NB4 (cell line): ENCODE measurements around the gene EOLA1.
"Not testable (repeated sequence)": the region's sequence is repeated elsewhere in the genome, so short reads cannot be mapped to it uniquely, and the experiment has no call there.

Source experiments
- DNase-seq: peaks from one replicate; pipeline ENCODE4 v3.0.0; 2010; ENCODE audit warnings: low read depth
- H3K4me3 ChIP-seq: one replicate; pipeline ENCODE4 v1.5.1; 2011; ENCODE audit warnings: mild to moderate bottlenecking, low read depth, low read length, moderate library complexity
- MYC ChIP-seq: IDR thresholded peaks from 2 replicates; pipeline ENCODE4 v1.6.1; 2011; ENCODE audit warnings: low read depth, low read length
- POLR2A ChIP-seq: IDR thresholded peaks from 2 replicates; pipeline ENCODE4 v1.6.1; 2011; ENCODE audit warnings: mild to moderate bottlenecking; ENCODE audit not compliant: insufficient read length; ENCODE audit errors: extremely low read depth
- TF ChIP-seq, protein P1 (sequence below): IDR thresholded peaks from 2 replicates; pipeline ENCODE4 v1.6.1; 2011; ENCODE audit warnings: low read depth, low read length
- TF ChIP-seq, protein P2 (sequence below): IDR thresholded peaks from one replicate; pipeline ENCODE4 v1.5.1; 2012; ENCODE audit warnings: low read depth, low read length

The EOLA1 gene

DNA sequence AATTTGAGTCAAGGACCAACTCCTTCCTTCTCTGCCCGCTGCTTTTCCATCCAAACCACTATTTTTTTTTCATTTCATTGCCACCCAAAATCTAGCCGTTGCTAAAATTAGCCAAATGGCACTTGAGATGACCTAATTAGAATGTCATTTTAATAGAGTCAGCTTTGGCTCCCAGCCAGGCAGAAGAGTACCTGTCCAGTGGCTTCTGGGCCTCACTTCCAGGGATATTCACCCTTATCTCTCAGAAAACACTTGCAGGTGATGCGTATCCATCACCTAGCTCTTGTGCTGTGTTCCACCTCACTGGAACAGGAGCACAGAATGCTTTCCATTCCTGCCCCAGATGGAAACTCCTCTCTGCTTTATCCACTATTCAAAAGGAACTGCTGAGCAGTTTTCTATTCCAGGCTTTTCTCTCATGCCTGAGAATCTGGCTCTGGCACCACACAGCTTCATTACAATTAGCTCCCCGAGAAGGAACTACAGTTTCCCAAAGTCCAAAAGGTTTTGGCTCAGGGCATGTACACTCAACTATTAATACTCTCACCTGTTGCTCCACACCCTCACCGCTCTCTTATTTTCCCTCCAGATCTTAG is 28.0 kb downstream of the EOLA1 start:
- DNase-seq, result no peak
- TF ChIP-seq MYC (no peak), POLR2A (no peak)
- TF ChIP-seq, protein P1, sequence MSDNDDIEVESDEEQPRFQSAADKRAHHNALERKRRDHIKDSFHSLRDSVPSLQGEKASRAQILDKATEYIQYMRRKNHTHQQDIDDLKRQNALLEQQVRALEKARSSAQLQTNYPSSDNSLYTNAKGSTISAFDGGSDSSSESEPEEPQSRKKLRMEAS, result no peak
- H3K4me3 ChIP-seq, result no peak overlapping the region

DNA sequence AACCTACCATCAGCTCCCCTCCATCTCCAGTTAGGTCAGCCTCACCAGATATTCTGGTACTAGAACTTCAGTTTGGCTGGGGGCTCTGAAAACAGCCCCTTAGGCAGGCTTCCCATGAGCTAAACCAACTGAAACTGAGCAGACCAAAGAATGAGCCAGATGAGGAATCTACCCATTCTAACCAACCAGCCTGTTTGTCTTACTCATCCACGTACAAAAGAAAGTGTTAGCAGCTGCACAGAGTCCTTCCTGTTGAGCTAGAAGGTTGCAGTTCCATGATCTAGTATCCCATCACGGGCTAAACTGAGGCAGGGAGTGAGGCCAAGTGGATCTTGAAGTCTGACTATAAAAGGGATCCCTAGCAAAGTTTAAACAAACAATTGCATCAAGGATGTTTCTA is 29.0 kb downstream of the EOLA1 start:
- no peak for DNase-seq
- no peak overlapping the region for H3K4me3 ChIP-seq

DNA sequence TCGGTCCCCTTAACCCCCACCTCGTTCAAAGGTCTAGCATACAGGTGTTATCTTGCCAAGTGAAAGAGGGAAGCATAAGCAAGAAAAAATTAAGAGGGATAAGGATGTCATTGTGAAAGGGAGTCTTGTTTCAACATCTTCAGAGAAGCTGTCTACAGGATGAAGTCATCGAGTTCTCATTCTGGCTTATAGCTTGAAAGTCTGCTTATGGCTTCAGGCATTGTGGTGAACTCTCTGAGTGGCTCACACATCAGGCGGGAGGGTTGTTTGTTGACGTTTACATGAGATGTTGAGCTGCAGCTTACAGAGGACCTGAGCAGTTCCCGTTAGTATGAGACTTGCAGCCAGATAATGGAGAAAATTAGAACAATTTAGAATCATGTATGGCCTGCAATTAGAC is 29.9 kb downstream of the EOLA1 start:
- no peak overlapping the region for H3K4me3 ChIP-seq
- DNase-seq, result no peak
- TF ChIP-seq, protein P2, sequence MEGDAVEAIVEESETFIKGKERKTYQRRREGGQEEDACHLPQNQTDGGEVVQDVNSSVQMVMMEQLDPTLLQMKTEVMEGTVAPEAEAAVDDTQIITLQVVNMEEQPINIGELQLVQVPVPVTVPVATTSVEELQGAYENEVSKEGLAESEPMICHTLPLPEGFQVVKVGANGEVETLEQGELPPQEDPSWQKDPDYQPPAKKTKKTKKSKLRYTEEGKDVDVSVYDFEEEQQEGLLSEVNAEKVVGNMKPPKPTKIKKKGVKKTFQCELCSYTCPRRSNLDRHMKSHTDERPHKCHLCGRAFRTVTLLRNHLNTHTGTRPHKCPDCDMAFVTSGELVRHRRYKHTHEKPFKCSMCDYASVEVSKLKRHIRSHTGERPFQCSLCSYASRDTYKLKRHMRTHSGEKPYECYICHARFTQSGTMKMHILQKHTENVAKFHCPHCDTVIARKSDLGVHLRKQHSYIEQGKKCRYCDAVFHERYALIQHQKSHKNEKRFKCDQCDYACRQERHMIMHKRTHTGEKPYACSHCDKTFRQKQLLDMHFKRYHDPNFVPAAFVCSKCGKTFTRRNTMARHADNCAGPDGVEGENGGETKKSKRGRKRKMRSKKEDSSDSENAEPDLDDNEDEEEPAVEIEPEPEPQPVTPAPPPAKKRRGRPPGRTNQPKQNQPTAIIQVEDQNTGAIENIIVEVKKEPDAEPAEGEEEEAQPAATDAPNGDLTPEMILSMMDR, result no peak
- TF ChIP-seq, protein P1, result no peak
- TF ChIP-seq POLR2A (no peak), MYC (no peak)

More for the DNA sequence above, 29.0 kb downstream of the EOLA1 start:
- TF ChIP-seq, protein P1, result no peak
- TF ChIP-seq MYC, result no peak
- no peak for TF ChIP-seq POLR2A
- TF ChIP-seq, protein P2, result no peak

DNA sequence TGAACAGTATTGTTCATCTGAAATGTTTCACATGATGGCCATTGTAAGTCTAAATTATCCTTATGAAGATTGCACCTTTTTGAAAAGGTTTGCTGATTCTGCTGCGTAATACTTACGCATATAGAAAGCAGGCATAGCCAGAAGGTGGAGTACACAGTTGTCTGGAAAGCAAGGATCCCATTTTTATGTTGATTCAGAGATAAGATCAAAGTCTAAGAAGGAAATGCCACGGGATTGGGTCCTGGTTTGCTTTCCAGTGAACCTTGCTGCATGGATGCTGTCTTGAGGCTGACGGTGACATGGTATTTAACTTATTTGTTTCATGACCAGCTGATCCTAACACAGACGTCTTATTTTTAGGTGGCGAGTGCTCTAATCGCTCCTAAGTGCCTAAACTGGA is 31.0 kb downstream of the EOLA1 start:
- DNase-seq, result no peak
- TF ChIP-seq, protein P1, result no peak
- TF ChIP-seq, protein P2, result no peak
- no peak overlapping the region for H3K4me3 ChIP-seq

DNA sequence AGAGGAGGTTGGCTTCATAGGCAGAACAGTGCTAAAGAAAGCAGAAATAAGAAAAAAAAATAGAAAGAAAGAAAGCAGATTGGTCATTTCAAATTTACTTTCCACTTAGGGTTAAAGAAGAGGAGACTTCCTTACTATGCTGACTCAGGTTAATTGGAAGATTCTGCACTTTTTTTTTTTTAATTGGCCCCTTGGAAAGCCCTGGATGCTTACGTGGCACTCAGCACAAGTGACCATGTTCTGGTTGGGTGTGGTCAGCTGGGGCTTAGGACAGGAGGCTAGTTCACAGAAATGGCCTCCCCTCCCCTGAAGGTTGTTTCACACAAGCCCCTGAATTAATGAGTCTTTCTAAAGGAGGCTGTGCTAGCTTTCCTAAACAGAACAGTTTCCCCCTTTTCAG is 31.9 kb downstream of the EOLA1 start:
- no peak overlapping the region for H3K4me3 ChIP-seq
- TF ChIP-seq POLR2A (no peak), MYC (no peak)
- TF ChIP-seq, protein P1, result no peak
- DNase-seq, result no peak

DNA sequence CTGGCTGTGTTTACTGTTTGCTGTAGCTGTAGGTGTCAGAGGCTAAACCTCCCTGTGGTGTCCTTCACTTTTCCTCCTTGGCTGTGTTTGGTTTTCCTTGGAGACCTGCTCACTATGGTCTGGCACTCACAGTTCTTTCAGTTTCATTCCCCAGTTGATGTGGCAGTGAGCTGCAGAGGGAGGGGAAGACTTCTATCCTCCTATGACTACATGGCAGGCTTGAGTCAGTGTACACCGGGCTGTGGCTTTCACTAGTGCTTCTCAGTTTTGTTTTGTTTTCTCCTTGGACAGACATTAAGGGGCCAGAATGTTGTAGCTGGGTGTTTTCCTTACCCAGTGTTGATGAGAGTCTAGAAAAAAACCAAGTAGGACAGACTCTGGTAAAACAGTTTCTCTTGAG is 32.6 kb downstream of the EOLA1 start:
- not testable (repeated sequence) for DNase-seq, H3K4me3 ChIP-seq

DNA sequence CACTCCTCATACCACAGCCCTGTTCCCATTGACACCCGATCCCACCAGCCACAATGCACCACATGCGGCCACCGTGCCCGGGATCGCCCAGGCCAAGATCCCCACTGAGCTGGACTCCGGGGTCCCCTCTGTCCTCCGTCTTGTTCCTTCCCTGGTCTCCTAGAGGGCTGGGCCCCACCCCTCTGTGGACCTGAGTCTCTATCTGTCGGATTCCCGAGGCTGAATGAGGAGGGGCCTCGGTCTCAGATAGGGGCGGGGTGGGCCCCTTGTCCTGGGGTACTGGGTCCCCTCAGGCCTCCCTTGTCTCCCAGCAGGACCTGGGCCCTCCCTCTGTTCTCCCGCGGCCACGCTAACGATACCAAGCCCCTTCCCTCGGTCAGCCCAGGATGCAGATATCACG is 44.8 kb downstream of the EOLA1 start:
- DNase-seq, H3K4me3 ChIP-seq: not testable (repeated sequence)

DNA sequence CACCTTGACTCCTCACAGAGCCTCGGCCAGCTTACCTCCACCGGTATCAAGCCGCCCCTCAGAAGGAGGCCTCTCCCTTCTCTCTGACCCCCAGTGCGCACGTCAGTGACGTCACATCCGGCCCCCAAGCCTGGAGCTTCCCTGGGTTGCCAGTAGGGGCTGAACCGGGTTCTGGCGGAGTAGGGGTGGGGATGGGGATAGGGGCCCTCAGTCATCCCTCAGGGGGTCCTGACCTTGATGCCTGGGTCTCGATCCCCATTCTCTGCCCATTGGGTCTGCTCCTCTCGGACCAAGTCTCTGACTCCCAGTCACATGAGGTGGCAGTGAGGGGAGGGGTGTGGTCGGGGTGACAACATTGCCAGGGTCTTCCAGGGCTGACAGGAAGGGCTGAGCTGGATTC is 46.5 kb downstream of the EOLA1 start, which contains the start of gene MAGEA9B:
Gene MAGEA9B, minus strand, starts transcription at position 101 of the 400 bp plus-strand sequence. CDS start 4,280 bp downstream, outside the sequence.
- DNase-seq, H3K4me3 ChIP-seq: not testable (repeated sequence)

DNA sequence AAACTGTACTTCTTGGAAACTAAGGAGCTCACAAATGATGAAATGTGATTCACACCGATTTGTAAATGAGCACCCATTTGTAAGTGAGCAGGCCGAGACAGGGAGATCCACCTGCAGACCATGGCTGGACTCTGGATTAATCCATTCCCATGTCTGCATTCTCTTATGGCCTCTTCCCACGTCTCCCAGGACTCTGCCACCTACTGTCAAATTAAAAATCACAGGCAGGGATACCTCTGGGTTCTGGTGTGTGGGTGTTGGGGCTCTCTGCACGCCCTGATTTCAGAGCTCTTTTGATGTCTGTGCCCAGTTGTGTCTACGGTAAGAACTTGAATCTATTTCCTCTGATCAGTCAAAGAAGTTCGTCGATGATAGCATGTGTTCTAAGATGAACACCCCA is 50.2 kb downstream of the EOLA1 start:
- not testable (repeated sequence) for DNase-seq

DNA sequence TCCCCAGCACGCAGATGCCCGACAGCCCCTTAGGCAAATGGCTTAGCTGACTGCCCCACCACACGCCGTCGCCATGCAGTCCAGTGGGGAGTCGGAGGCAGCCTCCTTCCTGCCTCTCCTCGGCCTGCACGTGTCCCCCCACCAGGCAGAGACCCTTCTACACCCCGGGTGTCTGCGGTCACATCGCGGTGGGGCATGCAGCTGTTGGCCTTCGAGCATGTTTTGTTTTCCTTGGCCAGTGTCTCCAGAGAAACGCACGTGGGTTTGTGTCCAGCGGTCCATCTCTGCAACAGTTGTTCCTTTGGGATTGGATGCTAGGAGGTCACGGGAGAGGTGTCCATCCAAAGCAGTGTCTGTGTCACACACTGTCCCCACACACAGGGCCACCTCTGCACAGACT is 54.4 kb downstream of the EOLA1 start, which contains the start of gene HSFX2:
Gene HSFX2, minus strand, starts transcription at position 101 of the 400 bp plus-strand sequence. CDS start 614 bp downstream, outside the sequence.
- DNase-seq, H3K4me3 ChIP-seq: not testable (repeated sequence)

More for the DNA sequence above, 50.2 kb downstream of the EOLA1 start:
- H3K4me3 ChIP-seq, result not testable (repeated sequence)

DNA sequence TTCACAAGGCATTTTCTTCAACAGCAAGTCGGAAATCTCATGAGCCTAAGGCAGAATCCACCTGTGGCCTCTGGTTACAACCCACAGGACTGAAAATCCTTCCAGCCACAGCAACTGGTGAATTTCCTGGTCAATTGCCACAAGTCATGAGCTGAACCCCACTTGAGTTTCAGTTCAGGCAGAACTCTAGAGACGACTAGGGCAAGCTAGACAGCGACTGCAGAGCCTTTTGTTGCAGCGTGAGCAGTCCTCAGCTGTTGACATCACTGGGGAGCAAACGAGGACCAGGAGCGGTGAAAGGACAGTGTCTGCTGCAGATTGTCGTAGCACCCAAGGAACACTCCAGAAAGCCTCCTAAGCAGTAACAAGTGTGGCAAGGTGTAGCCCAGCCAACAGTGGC is 55.1 kb downstream of the EOLA1 start:
- H3K4me3 ChIP-seq, result not testable (repeated sequence)

More for the DNA sequence above, 55.1 kb downstream of the EOLA1 start:
- DNase-seq, result not testable (repeated sequence)
